Heart right ventricle (tissue), 16 donors: ENCODE results near the gene HPRT1. TPM values are rescaled to one million over a fixed set of nuclear protein-coding genes. Genes with fewer than 3 reads are reported as not detected.

ENCODE experiments used
- ATAC-seq, 8 donors: fragments of 200-7000 bp; cut with Tn5 transposase; one replicate each; pipeline ENCODE4 v1.9.1; 2020; ENCODE audit warnings: mild to moderate bottlenecking in 8 of 8, moderate library complexity in 8 of 8, moderate number of reproducible peaks in 1 of 8
- DNase-seq, 2 donors: peaks; one replicate each; pipeline ENCODE4 v3.0.0-alpha.2; 2020
- H3K27ac ChIP-seq, 10 donors: fragments of 200-600 bp; sonication (generic) in 2 of 10; one replicate each; pipeline versions ENCODE4 v1.5.0 to v1.8.0; 2020 to 2022; ENCODE audit warnings: mild to moderate bottlenecking in 3 of 10
- H3K27me3 ChIP-seq, 7 donors: fragments of 200-600 bp; one replicate each; pipeline ENCODE4 v1.8.0; 2021 to 2022; ENCODE audit warnings: mild to moderate bottlenecking in 2 of 7
- H3K36me3 ChIP-seq, 9 donors: fragments of 200-600 bp; sonication (generic) in 1 of 9; one replicate each; pipeline versions ENCODE4 v1.5.0 to v1.8.0; 2020 to 2022; ENCODE audit warnings: mild to moderate bottlenecking in 2 of 9
- H3K4me1 ChIP-seq, 9 donors: fragments of 200-600 bp; sonication (generic) in 1 of 9; one replicate each; pipeline versions ENCODE4 v1.5.0 to v1.8.0; 2020 to 2022; ENCODE audit warnings: mild to moderate bottlenecking in 4 of 9
- H3K4me3 ChIP-seq, 10 donors: fragments of 200-600 bp; sonication (generic) in 2 of 10; one replicate each; pipeline versions ENCODE4 v1.5.0 to v1.8.0; 2020 to 2022; ENCODE audit warnings: mild to moderate bottlenecking in 7 of 10, moderate library complexity in 2 of 10
- H3K9me3 ChIP-seq, 11 donors: fragments of 200-600 bp in 10 of 11; sonication (generic) in 2 of 11; one replicate each; pipeline versions ENCODE4 v1.5.0 to v1.8.0; 2013 to 2022; ENCODE audit warnings: mild to moderate bottlenecking in 2 of 11, control low read depth in 1 of 11, moderate library complexity in 1 of 11
- WGBS, 2 donors: extraction: QIAGEN DNeasy Blood & Tissue Kit; methylation state at CpG; one replicate each; pipeline ENCODE4 v1.1.7; 2013; ENCODE audit warnings: inconsistent platforms in 1 of 2; 5-methylcytosine and 5-hydroxymethylcytosine counted together
- intact Hi-C, 10 donors: fragments of 100-400 bp; cut with DNase I; formaldehyde crosslinking; loops; one replicate each; pipeline versions ENCODE4 v1.11.1 to v1.14.2; 2022
- polyA plus RNA-seq, 2 donors: library from polyadenylated mRNA; stranded (reverse); fragments of 200-250 nt; gene quantifications; one replicate each; pipeline ENCODE4 v1.2.3, GENCODE V29; 2013
- total RNA-seq, 10 donors: library from RNA; stranded (reverse); fragmentation: NEBNext Ultra II Directional in 3 of 10; extraction: Animal tissue kit (Norgen Biotek cat#: 25700) in 3 of 10; gene quantifications; one replicate each; pipeline versions ENCODE4 v1.2.1 to v1.2.4, GENCODE V29; 2021 to 2023
- TF ChIP-seq, protein P1 (sequence below), 9 donors: fragments of 200-600 bp; sonication (generic) in 2 of 9; IDR thresholded peaks; one replicate each; pipeline versions ENCODE4 v1.5.0 to v1.8.0; 2021 to 2022; ENCODE audit warnings: antibody characterized with exemption in 9 of 9, mild to moderate bottlenecking in 5 of 9, moderate library complexity in 1 of 9
- donor health status: Arrhythmogenic right ventricular cardiomyopathy.
- donor health status: ischemic (EF 13 %, LVEDD 7.1; RV severe dilation, severe dysfunction).
- donor health status: healthy with polysubstance abuse.
- donor health status: DM: no; HTN: yes; CAD: no.
- donor health status: DM: no; HTN: no; CAD: no.
- donor health status: ischemic (EF 25% LVEDD 6.9; RV normal size, moderate dysfunction).
- donor health status: ischemic (EF 25% LVEDD 5.7; RV mildly dilated, moderate dysfunction).
- donor health status: healthy.
- donor health status: DM: yes; HTN: yes; CAD: no.
- donor health status: Ischemic cardiomyopathy.
- donor health status: ischemic (EF 35%, LVEDD 5.7; RV mildly dilated, moderate dysfunction).
- donor health status: nonischemic (EF 11% LVEDD 7.7; RV severe dilation, severe dysfunction).
- donor health status: DM: yes; HTN: yes; CAD: no.
- donor health status: PGD.
- donor health status: ischemic (EF 29% LVEDD 5.4; RV normal size, mild dysfunction).
- donor health status: nonischemic (EF 23%, LVEDD 6.1; RV moderate dilation, normal function).

Gene HPRT1
- total and polyA plus RNA-seq, 12 donors = 17.0 to 29.6 (median 25.6) TPM

DNA sequence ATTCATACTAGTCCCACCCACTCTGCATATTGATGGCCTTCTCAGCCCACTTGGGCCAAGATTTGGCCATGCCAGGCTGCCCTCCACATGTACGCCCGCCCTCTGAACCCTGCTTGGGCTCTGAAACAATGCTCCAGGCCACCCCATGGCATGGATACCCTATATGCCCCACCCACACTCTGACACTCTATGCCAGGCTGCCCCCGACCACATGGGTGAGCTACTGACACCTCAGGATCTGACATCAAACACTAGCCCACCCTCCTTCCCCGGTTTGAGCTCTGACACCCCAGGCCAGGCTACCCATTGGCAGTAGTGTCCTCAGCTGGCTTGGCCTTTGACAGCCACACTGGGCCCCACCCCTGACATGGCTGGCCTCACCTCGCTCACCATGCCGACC lies 69.5 kb downstream of the HPRT1 start:
- intact Hi-C loops = loop anchor here in 5 of 10 donors (10.0 kb wide), 2 partner anchors 225 to 255 kb away; no protein-coding TSS in a partner anchor
- Histone ChIP-seq H3K27ac (no peak overlapping the region), H3K4me3 (no peak overlapping the region), H3K4me1 (peaks cover 0 to 4% (median 0%) of the 10 kb centered on the region in 9 donors), H3K9me3 (no peaks in the 10 kb centered on the region), H3K27me3 (peaks cover 0 to 9% (median 0%) of the 10 kb centered on the region in 7 donors), H3K36me3 (no peaks in the 10 kb centered on the region)
- 95 to 96% methylated on average over 6 of the region's 6 CpGs for WGBS, 2 donors
- TF ChIP-seq, protein P1, sequence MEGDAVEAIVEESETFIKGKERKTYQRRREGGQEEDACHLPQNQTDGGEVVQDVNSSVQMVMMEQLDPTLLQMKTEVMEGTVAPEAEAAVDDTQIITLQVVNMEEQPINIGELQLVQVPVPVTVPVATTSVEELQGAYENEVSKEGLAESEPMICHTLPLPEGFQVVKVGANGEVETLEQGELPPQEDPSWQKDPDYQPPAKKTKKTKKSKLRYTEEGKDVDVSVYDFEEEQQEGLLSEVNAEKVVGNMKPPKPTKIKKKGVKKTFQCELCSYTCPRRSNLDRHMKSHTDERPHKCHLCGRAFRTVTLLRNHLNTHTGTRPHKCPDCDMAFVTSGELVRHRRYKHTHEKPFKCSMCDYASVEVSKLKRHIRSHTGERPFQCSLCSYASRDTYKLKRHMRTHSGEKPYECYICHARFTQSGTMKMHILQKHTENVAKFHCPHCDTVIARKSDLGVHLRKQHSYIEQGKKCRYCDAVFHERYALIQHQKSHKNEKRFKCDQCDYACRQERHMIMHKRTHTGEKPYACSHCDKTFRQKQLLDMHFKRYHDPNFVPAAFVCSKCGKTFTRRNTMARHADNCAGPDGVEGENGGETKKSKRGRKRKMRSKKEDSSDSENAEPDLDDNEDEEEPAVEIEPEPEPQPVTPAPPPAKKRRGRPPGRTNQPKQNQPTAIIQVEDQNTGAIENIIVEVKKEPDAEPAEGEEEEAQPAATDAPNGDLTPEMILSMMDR (IDR thresholded peaks at IDR 0.05) = no peak
- no peak for ATAC-seq
- no peak for DNase-seq

DNA sequence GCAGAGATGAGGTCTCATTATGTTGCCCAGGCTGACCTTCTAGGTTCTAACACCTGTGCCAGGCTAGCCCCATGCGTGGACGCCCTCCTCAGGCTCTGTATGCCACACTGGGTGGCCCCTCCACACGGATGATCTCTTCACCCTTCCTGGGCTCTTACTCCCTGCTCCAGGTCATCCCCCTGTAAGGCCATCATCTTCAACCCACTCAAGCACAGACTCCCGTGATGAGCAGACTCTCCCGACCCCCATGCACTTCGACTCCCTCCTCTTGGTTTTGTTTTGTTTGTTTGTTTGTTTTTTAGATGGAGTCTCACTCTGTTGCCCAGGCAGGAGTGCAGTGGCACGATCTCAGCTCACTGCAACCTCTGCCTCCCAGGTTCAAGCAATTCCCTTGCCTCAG lies 70.9 kb downstream of the HPRT1 start:
- DNase-seq (no peak), ATAC-seq (no peak)
- H3K4me1 ChIP-seq = peaks cover 0 to 4% (median 0%) of the 10 kb centered on the region in 9 donors
- no peaks in the 10 kb centered on the region for H3K9me3 ChIP-seq
- H3K27me3 ChIP-seq = peaks cover 0 to 9% (median 0%) of the 10 kb centered on the region in 7 donors
- TF ChIP-seq, protein P1 (IDR thresholded peaks at IDR 0.05) = no peak
- no peak overlapping the region for H3K27ac ChIP-seq
- intact Hi-C loops = loop anchor here in 1 of 10 donors (5.0 kb wide), 1 partner anchor 216 kb away; no protein-coding TSS in a partner anchor
- H3K4me3 ChIP-seq = no peak overlapping the region
- no peaks in the 10 kb centered on the region for H3K36me3 ChIP-seq
- WGBS, 2 donors = 93 to 95% methylated on average over 7 of the region's 7 CpGs

DNA sequence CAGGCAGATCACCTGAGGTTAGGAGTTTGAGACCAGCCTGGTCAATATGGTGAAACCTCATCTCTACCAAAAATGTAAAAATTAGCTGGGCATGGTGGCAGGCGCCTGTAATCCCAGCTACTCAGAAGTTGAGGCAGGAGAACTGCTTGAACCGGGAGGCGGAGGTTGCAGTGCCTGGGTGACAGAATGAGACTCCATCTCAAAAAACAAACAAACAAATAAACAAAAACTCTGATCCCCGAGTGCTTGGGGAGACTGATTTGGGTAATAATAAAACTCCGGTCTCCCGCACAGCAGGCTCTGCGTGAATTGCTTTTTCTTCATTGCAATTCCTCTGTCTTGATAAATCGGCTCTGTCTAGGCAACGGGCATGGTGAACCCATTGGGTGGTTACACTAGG lies 73.4 kb downstream of the HPRT1 start:
- H3K36me3 ChIP-seq = no peaks in the 10 kb centered on the region
- TF ChIP-seq, protein P1 (IDR thresholded peaks at IDR 0.05) = no peak
- H3K4me3 ChIP-seq = no peak overlapping the region
- H3K27me3 ChIP-seq = peaks cover 0 to 9% (median 0%) of the 10 kb centered on the region in 7 donors
- intact Hi-C loops = loop anchor here in 1 of 10 donors (5.0 kb wide), 1 partner anchor 214 kb away; no protein-coding TSS in a partner anchor
- H3K9me3 ChIP-seq = no peaks in the 10 kb centered on the region
- WGBS, 2 donors = 88 to 90% methylated on average over 9 of the region's 9 CpGs
- DNase-seq (no peak), ATAC-seq (no peak)
- peaks cover 0 to 15% (median 0%) of the 10 kb centered on the region in 9 donors for H3K4me1 ChIP-seq
- no peak overlapping the region for H3K27ac ChIP-seq

DNA sequence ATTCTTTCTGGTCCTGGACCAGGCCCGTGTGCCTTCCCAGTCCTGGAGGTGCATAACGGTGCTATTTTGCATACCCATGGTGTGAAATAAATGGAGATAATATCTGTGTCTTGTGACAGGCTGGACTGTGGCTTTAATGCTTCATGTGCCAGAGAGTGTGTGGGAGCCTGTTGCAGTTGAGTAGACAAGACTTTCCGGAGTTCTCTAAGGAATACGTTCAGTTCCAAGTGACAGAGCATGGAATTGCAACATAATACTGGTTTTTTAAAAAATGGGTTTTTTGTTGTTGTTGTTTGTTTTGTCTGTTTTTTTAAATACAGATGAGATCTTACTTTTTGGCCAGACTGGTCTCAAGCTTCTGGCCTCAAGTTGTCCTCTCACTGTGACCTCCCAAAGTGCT lies 74.0 kb downstream of the HPRT1 start:
- Histone ChIP-seq H3K27ac (no peak overlapping the region), H3K9me3 (no peaks in the 10 kb centered on the region), H3K27me3 (peaks cover 0 to 9% (median 0%) of the 10 kb centered on the region in 7 donors), H3K4me1 (peaks cover 0 to 15% (median 0%) of the 10 kb centered on the region in 9 donors), H3K36me3 (no peaks in the 10 kb centered on the region), H3K4me3 (no peak overlapping the region)
- WGBS, 2 donors = 47 to 66% methylated on average over 4 of the region's 4 CpGs
- TF ChIP-seq, protein P1 (IDR thresholded peaks at IDR 0.05) = no peak
- no peak for DNase-seq
- intact Hi-C loops = loop anchor here in 1 of 10 donors (5.0 kb wide), 1 partner anchor 213 kb away; no protein-coding TSS in a partner anchor
- ATAC-seq = no peak
